D721Med (cell line): ENCODE results near the gene ITCH.
"Not testable (repeated sequence)": the region's sequence is repeated elsewhere in the genome, so short reads cannot be mapped to it uniquely, and the experiment has no call there.

Experiments used
- DNase-seq: peaks from one replicate; pipeline ENCODE4 v3.0.0; 2011; ENCODE audit warnings: low spot score; ENCODE audit not compliant: insufficient read length
- FAIRE-seq: peaks from 2 replicates; lab custom pipeline; 2011; peaks lifted over from hg19 to GRCh38; lab: Jason Lieb, UNC
- TF ChIP-seq, protein P1 (sequence below): IDR thresholded peaks from 2 replicates; pipeline ENCODE4 v1.5.1; 2012; ENCODE audit warnings: mild to moderate bottlenecking, control low read depth; ENCODE audit not compliant: insufficient read depth; ENCODE audit errors: missing control alignments

The ITCH gene

DNA sequence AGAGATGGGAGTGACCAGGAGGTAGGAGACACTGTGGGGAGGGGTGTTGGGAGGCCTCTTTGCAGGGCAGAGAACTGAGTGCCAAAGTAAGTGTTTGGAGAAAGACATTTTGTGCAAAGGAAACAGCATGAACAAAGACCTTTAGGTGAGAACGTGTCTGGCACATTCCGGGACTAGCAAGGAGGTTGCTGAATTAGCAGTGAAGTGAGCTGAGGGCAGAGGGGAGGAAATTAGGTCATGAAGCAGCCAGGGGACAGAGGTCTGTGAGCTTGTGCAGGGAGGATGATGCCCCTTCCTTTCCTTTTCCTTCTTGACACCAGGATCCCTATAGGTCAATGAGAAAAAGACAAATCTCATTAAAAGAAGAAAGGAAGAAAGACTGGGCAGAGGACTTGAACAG is 38.5 kb upstream of the ITCH start:
- no peak for FAIRE-seq
- DNase-seq = no peak
- TF ChIP-seq, protein P1, sequence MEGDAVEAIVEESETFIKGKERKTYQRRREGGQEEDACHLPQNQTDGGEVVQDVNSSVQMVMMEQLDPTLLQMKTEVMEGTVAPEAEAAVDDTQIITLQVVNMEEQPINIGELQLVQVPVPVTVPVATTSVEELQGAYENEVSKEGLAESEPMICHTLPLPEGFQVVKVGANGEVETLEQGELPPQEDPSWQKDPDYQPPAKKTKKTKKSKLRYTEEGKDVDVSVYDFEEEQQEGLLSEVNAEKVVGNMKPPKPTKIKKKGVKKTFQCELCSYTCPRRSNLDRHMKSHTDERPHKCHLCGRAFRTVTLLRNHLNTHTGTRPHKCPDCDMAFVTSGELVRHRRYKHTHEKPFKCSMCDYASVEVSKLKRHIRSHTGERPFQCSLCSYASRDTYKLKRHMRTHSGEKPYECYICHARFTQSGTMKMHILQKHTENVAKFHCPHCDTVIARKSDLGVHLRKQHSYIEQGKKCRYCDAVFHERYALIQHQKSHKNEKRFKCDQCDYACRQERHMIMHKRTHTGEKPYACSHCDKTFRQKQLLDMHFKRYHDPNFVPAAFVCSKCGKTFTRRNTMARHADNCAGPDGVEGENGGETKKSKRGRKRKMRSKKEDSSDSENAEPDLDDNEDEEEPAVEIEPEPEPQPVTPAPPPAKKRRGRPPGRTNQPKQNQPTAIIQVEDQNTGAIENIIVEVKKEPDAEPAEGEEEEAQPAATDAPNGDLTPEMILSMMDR = no peak

DNA sequence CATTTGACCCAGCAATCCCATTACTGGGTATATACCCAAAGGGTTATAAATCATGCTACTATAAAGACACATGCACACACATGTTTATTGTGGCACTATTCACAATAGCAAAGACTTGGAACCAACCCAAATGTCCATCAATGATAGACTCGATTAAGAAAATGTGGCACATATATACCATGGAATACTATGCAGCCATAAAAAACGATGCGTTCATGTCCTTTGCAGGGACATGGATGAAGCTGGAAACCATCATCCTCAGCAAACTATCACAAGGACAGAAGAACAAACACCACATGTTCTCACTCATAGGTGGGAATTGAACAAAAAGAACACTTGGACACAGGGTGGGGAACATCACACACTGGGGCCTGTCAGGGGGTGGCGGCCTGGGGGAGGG is 34.9 kb upstream of the ITCH start:
- FAIRE-seq, DNase-seq: not testable (repeated sequence)

DNA sequence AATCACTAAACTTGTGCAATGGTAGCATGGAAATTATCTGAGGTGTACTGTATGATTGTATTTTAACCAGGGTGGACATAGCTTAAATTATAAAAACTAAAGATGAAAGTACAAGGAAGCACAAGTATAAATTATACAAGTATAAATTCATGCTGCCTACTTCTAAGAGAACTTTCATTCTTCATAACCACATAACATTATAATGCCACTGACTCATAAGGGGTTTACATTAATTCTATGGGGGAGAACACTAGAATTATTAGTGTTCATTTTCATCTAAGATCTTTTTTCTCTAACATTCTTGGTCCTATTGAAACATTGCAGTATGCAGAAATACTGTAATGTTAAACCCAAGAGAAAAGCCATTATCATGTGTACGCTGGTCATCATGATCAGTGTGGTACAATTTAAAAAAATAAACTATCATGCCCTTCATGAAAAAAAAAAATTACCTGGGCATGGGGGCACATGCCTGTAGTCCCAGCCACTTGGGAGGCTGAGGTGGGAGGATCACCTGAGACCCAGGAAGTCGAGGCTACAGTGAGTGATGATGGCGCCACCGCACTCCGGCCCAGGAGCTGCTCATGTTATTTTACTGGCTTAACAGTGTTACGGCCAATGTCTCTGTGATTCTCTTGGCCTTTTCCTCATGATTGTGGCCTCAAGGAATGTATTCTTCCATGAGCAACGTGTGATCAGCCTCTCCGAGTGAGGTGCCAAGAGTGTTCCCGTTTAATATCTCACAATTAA is 34.0 kb upstream of the ITCH start:
- FAIRE-seq (no peak), DNase-seq (no peak)

DNA sequence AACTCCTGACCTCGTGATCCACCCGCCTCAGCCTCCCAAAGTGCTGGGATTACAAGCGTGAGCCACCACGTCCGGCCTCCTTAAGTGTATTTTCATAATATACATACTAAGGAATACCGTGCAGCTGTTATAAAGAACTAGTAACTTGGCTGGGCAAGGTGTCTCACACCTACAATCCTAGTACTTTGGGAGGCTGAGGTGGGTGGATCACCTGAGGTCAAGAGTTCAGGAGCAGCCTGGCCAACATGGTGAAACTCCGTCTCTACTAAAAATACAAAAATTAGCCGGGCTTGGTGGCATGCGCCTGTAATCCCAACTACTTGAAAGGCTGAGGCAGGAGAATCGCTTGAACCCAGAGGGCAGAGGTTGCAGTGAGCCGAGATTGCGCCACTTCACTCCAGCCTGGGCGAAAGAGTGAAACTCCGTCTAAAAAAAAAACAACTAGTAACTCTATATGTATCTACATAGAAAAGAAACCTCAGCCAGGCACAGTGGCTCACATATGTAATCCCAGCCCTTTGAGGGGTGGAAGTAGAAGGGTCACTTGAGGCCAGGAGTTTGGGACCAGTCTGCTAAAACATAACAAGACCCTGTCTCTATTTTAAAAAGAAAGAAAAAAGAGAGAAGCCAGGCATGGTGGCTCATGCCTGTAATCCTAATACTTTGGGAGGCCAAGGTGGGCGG is 32.1 kb upstream of the ITCH start:
- FAIRE-seq, DNase-seq: not testable (repeated sequence)

More for the DNA sequence above, 34.0 kb upstream of the ITCH start:
- TF ChIP-seq, protein P1 = no peak

DNA sequence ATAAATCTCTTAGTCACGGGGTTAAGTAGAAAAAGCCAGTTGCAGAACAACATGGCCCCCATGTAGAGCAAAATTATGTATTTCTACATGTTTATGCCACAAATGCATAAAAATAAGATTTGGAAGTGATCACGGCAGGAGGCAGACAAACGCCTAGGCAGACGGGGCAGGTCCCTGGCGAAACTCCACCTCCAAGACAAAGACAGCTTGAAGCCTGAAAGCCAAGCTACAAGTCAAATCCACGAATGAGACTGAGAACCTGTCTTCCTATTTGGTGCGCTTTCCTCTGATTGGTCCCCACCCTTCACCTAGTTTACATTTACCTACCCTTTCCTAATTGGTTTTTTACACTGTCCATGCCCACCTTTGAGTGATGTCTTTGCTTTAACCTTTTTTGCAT is 31.2 kb upstream of the ITCH start:
- FAIRE-seq = no peak
- no peak for DNase-seq
- TF ChIP-seq, protein P1 = no peak

DNA sequence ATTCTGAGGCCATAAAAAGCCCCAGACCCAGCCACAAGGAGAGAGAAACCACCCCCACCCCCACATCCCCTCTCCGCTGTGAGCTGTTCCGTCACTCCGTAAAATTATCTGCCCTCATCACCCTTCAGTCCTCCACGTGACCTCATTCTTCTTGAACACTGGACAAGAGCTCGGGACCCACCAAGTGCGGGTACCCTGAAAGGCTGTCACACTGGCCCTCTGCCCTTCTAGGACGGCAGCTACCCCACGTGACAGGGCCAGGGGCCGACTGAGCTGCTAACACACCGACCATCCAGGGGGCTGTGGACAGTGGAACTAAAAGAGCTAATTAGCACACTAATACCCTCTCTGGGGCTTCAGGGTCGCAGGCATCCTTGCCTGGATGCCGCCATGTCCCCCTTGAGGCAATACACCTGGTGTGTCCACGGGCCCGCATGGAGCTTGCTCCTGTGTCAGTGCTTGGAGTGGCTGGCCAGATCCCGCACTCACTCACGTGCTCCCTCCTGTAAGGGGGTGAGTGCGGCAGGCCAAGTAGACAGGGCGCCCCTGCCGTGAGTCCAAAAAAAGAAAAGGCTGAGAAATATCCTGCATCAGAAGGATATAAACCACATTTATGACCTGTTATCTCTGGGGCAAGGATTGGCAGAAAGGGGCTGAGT is 30.7 kb upstream of the ITCH start:
- FAIRE-seq = no peak
- TF ChIP-seq, protein P1 = no peak
- no peak for DNase-seq

DNA sequence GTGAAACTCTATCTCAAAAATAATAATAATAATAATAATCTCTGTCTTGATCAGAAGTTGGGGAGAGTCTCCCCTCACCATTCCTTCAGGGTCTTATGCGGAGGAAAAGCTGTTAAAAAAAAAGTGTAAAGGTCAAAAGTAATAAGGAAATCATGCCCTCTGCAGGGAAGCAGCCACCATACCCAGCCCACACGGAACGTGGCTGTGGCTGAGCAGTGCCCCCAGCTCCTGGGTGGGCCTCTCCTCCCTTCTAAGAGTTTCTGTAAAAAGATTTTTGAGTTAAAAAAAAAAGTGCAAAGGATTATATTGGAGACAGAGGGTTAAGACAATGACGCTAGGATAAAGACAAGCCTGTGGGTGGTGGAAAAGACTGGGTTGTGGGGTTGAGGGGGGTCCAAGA is 29.3 kb upstream of the ITCH start:
- DNase-seq (no peak), FAIRE-seq (no peak)
- TF ChIP-seq, protein P1 = no peak

DNA sequence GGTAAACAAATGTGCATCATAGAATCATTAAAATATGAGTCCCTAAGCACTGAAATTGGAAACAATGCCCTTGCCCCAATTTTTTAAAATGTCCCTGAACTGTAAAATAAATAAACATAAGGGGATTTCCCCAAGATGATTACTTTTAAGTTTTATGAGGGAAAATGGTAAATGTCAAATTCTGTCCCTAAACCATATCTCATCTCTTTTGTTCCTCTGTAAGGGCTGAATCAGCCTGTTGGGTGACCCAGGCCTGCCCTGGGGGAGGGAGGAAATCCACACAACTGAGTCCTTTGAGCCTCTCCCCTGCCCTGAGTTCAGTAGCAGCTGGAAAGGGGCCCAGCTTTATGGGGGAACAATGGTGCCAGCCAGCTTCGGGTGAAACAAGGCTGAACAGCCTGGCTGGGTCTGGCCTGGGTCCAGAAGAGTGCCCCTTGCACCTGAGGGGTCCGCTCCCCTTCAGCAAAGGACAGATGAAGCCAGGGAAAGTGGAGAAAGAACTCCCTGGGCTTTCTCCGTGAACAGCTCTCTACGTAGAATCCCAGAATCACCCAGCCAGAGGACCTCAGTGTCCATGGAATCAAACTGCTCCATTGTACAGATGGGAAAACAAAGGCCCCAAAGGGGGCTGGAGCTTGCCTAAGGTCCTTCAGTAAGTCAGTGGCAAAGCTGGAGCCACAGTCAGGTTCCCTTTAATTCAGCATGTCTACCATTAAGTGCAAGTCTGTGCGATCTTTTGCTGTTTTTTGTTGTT is 28.2 kb upstream of the ITCH start:
- FAIRE-seq (no peak), DNase-seq (no peak)
- TF ChIP-seq, protein P1 = no peak
